GM19372 (cell line): Measurements from ENCODE around the gene FAM47E.

Source experiments
- ATAC-seq: cut with Tn5 transposase; IDR thresholded peaks from one replicate; pipeline ENCODE4 v1.9.1; 2021; ENCODE audit warnings: mild to moderate bottlenecking, low read depth, moderate library complexity; ENCODE audit not compliant: unreplicated experiment

FAM47E gene

DNA sequence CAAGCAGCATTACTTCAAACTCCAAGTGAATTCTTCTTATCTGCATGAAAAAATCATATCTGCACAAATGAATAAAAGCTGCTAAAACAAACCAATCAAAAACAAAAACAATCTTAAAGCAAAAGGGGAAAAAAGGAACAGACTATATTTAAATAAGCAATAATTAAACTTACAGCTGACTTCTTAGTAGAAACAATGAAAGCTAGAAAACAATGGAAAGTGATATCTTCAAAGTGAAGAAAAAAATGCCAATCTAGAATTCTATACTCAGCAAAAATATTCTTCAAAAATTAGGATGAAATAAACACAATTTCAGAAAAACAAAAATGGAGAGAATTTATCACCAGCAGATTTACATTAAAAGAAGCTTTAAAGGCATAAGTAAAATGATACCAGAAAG, 75.0 kb downstream of the FAM47E start:
- ATAC-seq, result no peak
